Tibial artery (tissue), 4 donors: ENCODE results near the gene ABCC3.
A peak's percentile ranks its signal among the peaks of the same experiment; 100 is the strongest.

Experiments used
- DNase-seq, 2 donors: peaks; one replicate each; pipeline ENCODE4 v3.0.0-alpha.2; 2019
- H3K27ac ChIP-seq, 2 donors: fragments of 200-600 bp; sonication (generic) in 1 of 2; 1 replicate in 1 of 2; 2 replicates in 1 of 2; pipeline ENCODE4 v1.5.1; 2018 to 2019; ENCODE audit warnings: mild to moderate bottlenecking in 1 of 2
- H3K27me3 ChIP-seq, 2 donors: fragments of 200-600 bp; sonication (generic) in 1 of 2; one replicate each; pipeline versions ENCODE4 v1.5.1 to v1.6.0; 2016 to 2019
- H3K36me3 ChIP-seq, 3 donors: fragments of 200-600 bp; sonication (generic) in 2 of 3; one replicate each; pipeline ENCODE4 v1.5.1; 2016 to 2019; ENCODE audit warnings: mild to moderate bottlenecking in 2 of 3
- H3K4me1 ChIP-seq, 4 donors: fragments of 200-600 bp; sonication (generic) in 2 of 4; 1 replicate in 3 of 4; 2 replicates in 1 of 4; pipeline ENCODE4 v1.5.1; 2016 to 2019
- H3K4me3 ChIP-seq, 2 donors: fragments of 200-600 bp; sonication (generic) in 1 of 2; 1 replicate in 1 of 2; 2 replicates in 1 of 2; pipeline ENCODE4 v1.5.1; 2018 to 2019; ENCODE audit warnings: mild to moderate bottlenecking in 2 of 2
- H3K9me3 ChIP-seq, 3 donors: fragments of 200-600 bp; sonication (generic) in 1 of 3; one replicate each; pipeline ENCODE4 v1.5.1; 2016 to 2019
- CTCF ChIP-seq, 2 experiments: fragments of 200-600 bp in 1 of 2; fragments of 450-650 bp in 1 of 2; IDR thresholded peaks; one replicate each; pipeline ENCODE4 v1.5.1; 2017 to 2019; ENCODE audit warnings: antibody characterized with exemption in 2 of 2, mild to moderate bottlenecking in 1 of 2, moderate library complexity in 1 of 2
- intact Hi-C: fragments of 100-400 bp; cut with DNase I; formaldehyde crosslinking; loops from one replicate; pipeline ENCODE4 v1.15.0; 2023; ENCODE audit warnings: low total_unique reads

ABCC3 gene

GRCh38 chr17:50660042-50660886 is 25.6 kb downstream of the ABCC3 start:
- Histone ChIP-seq H3K27ac (peak overlapping the region; percentile 52 to 53), H3K9me3 (no peaks in the 10 kb centered on the region), H3K4me1 (peaks cover 0 to 36% (median 33%) of the 10 kb centered on the region in 4 donors), H3K36me3 (no peaks in the 10 kb centered on the region), H3K27me3 (no peaks in the 10 kb centered on the region), H3K4me3 (no peak overlapping the region)
- TF ChIP-seq CTCF (IDR thresholded peaks at IDR 0.05), result no peak
- intact Hi-C loops, result no loop called here
- DNase-seq, result peak in 1 of 2 donors; percentile 54

- H3K27ac ChIP-seq, result peak overlapping the region; percentile 52 to 53
- peaks cover 0 to 36% (median 33%) of the 10 kb centered on the region in 4 donors for H3K4me1 ChIP-seq
- no peak overlapping the region for H3K4me3 ChIP-seq
- H3K36me3 ChIP-seq, result no peaks in the 10 kb centered on the region
- no peaks in the 10 kb centered on the region for H3K27me3 ChIP-seq
- no peak for DNase-seq
- TF ChIP-seq CTCF (IDR thresholded peaks at IDR 0.05), result no peak
- intact Hi-C loops, result no loop called here
- H3K9me3 ChIP-seq, result no peaks in the 10 kb centered on the region
Measured at GRCh38 chr17:50660887-50661345, 26.2 kb downstream of the ABCC3 start.

DNA sequence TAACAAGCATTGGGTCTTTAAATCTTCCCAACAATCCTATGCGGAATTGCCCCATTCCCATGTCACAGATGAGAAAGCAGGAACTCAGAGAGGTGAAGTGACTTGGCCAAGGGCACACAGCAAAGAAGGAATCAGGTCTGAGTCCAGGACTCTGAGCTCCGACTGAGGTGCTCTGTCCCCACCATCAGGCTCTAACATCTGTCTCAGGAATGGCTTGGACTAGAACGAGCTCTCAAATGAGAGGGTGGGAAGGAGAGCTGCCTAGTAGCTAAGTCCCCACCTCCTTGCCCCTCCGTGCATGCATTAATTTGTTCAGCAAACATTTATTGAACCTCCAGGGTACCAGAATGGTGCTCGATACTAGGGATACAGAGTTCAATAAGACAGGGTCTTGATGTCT is 26.7 kb downstream of the ABCC3 start:
- no peak for DNase-seq

DNA sequence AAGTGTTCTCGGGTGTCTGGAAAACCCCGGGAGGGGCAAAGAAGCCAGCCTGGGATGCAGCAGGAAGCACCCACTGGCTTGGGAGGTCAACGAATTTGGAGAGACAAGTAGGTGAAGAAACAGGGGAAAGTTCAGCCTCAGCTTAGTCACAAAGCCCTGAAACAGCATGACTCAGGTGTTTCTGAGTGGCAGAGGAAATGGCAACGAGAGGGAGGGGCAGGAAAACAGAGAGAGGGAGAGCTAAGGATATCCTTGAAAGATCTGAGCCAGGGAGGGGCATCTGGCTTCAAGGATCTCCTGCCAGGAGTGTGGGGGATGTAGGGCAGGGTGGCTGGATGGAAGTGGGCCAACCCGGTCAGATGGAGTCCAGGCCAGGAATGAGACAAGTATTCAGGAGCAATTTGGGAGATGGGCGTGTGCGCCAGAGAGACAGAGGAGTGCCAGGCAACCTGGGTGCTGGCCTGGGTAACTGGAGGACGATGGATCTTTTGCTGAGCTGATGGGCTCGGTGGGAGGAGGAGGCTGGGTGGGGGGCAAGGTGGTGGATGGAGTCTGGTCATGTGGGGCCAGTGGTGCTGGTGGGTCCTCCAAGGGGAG is 27.2 kb downstream of the ABCC3 start:
- H3K27ac ChIP-seq, result peak overlapping the region; percentile 52 to 53
- TF ChIP-seq CTCF (IDR thresholded peaks at IDR 0.05), result no peak

More for the DNA sequence above, 26.7 kb downstream of the ABCC3 start:
- H3K36me3 ChIP-seq, result no peaks in the 10 kb centered on the region
- intact Hi-C loops, result no loop called here
- no peak overlapping the region for H3K4me3 ChIP-seq
- TF ChIP-seq CTCF (IDR thresholded peaks at IDR 0.05), result no peak
- peaks cover 0 to 36% (median 33%) of the 10 kb centered on the region in 4 donors for H3K4me1 ChIP-seq
- no peaks in the 10 kb centered on the region for H3K27me3 ChIP-seq
- H3K9me3 ChIP-seq, result no peaks in the 10 kb centered on the region
- peak overlapping the region; percentile 52 to 53 for H3K27ac ChIP-seq

GRCh38 chr17:50662632-50663225 is 28.0 kb downstream of the ABCC3 start:
- Histone ChIP-seq H3K36me3 (no peaks in the 10 kb centered on the region), H3K27me3 (no peaks in the 10 kb centered on the region), H3K4me1 (peaks cover 0 to 36% (median 33%) of the 10 kb centered on the region in 4 donors), H3K27ac (peak overlapping the region in 1 of 2 donors; percentile 52), H3K4me3 (no peak overlapping the region), H3K9me3 (no peaks in the 10 kb centered on the region)
- DNase-seq, result no peak
- TF ChIP-seq CTCF (IDR thresholded peaks at IDR 0.05), result no peak
- intact Hi-C loops, result no loop called here

More for the DNA sequence above, 27.2 kb downstream of the ABCC3 start:
- H3K9me3 ChIP-seq, result no peaks in the 10 kb centered on the region
- H3K36me3 ChIP-seq, result no peaks in the 10 kb centered on the region
- intact Hi-C loops, result no loop called here
- no peaks in the 10 kb centered on the region for H3K27me3 ChIP-seq
- H3K4me1 ChIP-seq, result peaks cover 0 to 36% (median 33%) of the 10 kb centered on the region in 4 donors
- H3K4me3 ChIP-seq, result no peak overlapping the region
- peak; percentile 30 to 73 for DNase-seq
